LHCN-M2 (cell line): ENCODE results near the gene NGLY1. TPM values are rescaled to one million over a fixed set of nuclear protein-coding genes. Genes with fewer than 3 reads are reported as not detected.

Experiments used
- total RNA-seq: library from RNA; depleted of rRNA; stranded (reverse); fragments of >200 nt; gene quantifications from 2 replicates; pipeline ENCODE4 v1.2.3, GENCODE V29; 2014; rRNA removed

Gene NGLY1
- total RNA-seq, 1 experiment from 2014 or later: 28.3 TPM

Other genes starting within 250 kb of the NGLY1 start
- 75.8 and 84.7 TPM in 2 replicates for gene TOP2B, start 118.5 kb downstream of the NGLY1 start, total RNA-seq
- 11.2 and 11.7 TPM in 2 replicates for gene OXSM, start 6.6 kb upstream of the NGLY1 start, total RNA-seq